H9 (cell line): ENCODE results near the gene LRP1B. TPM values are rescaled to one million over a fixed set of nuclear protein-coding genes. Genes with fewer than 3 reads are reported as not detected.

Experiments
- DNase-seq: peaks from one replicate; pipeline ENCODE4 v3.0.0-alpha.2; 2017
- H2AFZ ChIP-seq: one replicate; pipeline ENCODE4 v1.6.1; 2013; ENCODE audit warnings: mild to moderate bottlenecking, low read length, control low read depth, moderate library complexity
- H2AK5ac ChIP-seq: 2 replicates; pipeline ENCODE4 v1.6.1; 2013; ENCODE audit warnings: low read length, control low read depth, mixed read lengths; ENCODE audit not compliant: insufficient read length
- H2BK120ac ChIP-seq: one replicate; pipeline ENCODE4 v1.6.1; 2013; ENCODE audit warnings: low read depth, mild to moderate bottlenecking, low read length, control low read depth, inconsistent platforms; ENCODE audit not compliant: poor library complexity, severe bottlenecking
- H2BK12ac ChIP-seq: 2 replicates; pipeline ENCODE4 v1.6.1; 2013; ENCODE audit warnings: low read length, control low read depth, mixed read lengths, low read depth; ENCODE audit not compliant: insufficient read length
- H2BK15ac ChIP-seq: 2 replicates; pipeline ENCODE4 v1.6.1; 2013; ENCODE audit warnings: low read depth, low read length, control low read depth
- H2BK20ac ChIP-seq: one replicate; pipeline ENCODE4 v1.6.1; 2013; ENCODE audit warnings: low read depth, mild to moderate bottlenecking, low read length, control low read depth, inconsistent platforms; ENCODE audit not compliant: poor library complexity, severe bottlenecking
- H2BK5ac ChIP-seq: 2 replicates; pipeline ENCODE4 v1.6.1; 2013; ENCODE audit warnings: low read length, control low read depth, mixed read lengths; ENCODE audit not compliant: insufficient read length
- H3K14ac ChIP-seq: 2 replicates; pipeline ENCODE4 v1.6.1; 2013; ENCODE audit warnings: low read length, control low read depth; ENCODE audit not compliant: insufficient read depth
- H3K18ac ChIP-seq: 2 replicates; pipeline ENCODE4 v1.6.1; 2013; ENCODE audit warnings: low read depth, mild to moderate bottlenecking, mixed read lengths, low read length, control low read depth; ENCODE audit not compliant: insufficient read length
- H3K23ac ChIP-seq: 2 replicates; pipeline ENCODE4 v1.6.1; 2013; ENCODE audit warnings: low read length, control low read depth, mixed read lengths, low read depth; ENCODE audit not compliant: insufficient read length
- H3K23me2 ChIP-seq: 2 replicates; pipeline ENCODE4 v1.6.1; 2013; ENCODE audit warnings: low read depth, mild to moderate bottlenecking, mixed read lengths, low read length, control low read depth; ENCODE audit not compliant: insufficient read length, poor library complexity, severe bottlenecking
- H3K27ac ChIP-seq: 2 replicates; pipeline ENCODE4 v1.5.1; 2013; ENCODE audit warnings: low read length, control low read depth, mixed read lengths, low read depth; ENCODE audit not compliant: insufficient read length
- H3K27me3 ChIP-seq: 2 replicates; pipeline ENCODE4 v1.6.1; 2013; ENCODE audit warnings: low read length, control low read depth, inconsistent platforms; ENCODE audit not compliant: insufficient read depth
- H3K4ac ChIP-seq: 2 replicates; pipeline ENCODE4 v1.6.1; 2013; ENCODE audit warnings: low read depth, mild to moderate bottlenecking, control low read depth, inconsistent platforms, low read length, moderate library complexity
- H3K4me1 ChIP-seq: 2 replicates; pipeline ENCODE4 v1.6.1; 2013; ENCODE audit warnings: low read length, control low read depth, inconsistent platforms; ENCODE audit not compliant: insufficient read depth
- H3K4me2 ChIP-seq: 2 replicates; pipeline ENCODE4 v1.6.1; 2013; ENCODE audit warnings: low read length, control low read depth, mixed read lengths; ENCODE audit not compliant: insufficient read length, insufficient read depth
- H3K56ac ChIP-seq: 2 replicates; pipeline ENCODE4 v1.6.1; 2013; ENCODE audit warnings: low read depth, mild to moderate bottlenecking, mixed read lengths, low read length, control low read depth; ENCODE audit not compliant: insufficient read length
- H3K79me1 ChIP-seq: 2 replicates; pipeline ENCODE4 v1.6.1; 2013; ENCODE audit warnings: low read depth, mild to moderate bottlenecking, moderate library complexity, low read length, control low read depth, inconsistent platforms; ENCODE audit not compliant: insufficient read depth, poor library complexity, severe bottlenecking
- H3K79me2 ChIP-seq: 2 replicates; pipeline ENCODE4 v1.6.1; 2013; ENCODE audit warnings: low read length, control low read depth, inconsistent platforms; ENCODE audit not compliant: insufficient read depth
- H3K9ac ChIP-seq: 2 replicates; pipeline ENCODE4 v1.6.1; 2013; ENCODE audit warnings: low read length, control low read depth, mixed read lengths; ENCODE audit not compliant: insufficient read length; ENCODE audit errors: extremely low read depth
- H3K9me3 ChIP-seq: one replicate; pipeline ENCODE4 v1.6.1; 2013; ENCODE audit warnings: low read depth, low read length, inconsistent platforms; ENCODE audit not compliant: control insufficient read depth
- H3T11ph ChIP-seq: one replicate; pipeline ENCODE4 v1.6.1; 2013; ENCODE audit warnings: mild to moderate bottlenecking, low read length, control low read depth, inconsistent platforms
- H4K20me1 ChIP-seq: one replicate; pipeline ENCODE4 v1.6.1; 2013; ENCODE audit not compliant: control insufficient read depth, insufficient read length, insufficient read depth
- H4K5ac ChIP-seq: 2 replicates; pipeline ENCODE4 v1.6.1; 2013; ENCODE audit warnings: low read depth, mild to moderate bottlenecking, mixed read lengths, low read length, control low read depth; ENCODE audit not compliant: insufficient read length
- H4K8ac ChIP-seq: replicated peaks from 2 replicates; pipeline ENCODE4 v1.6.1; 2013; ENCODE audit warnings: low read length, control low read depth, mixed read lengths, low read depth; ENCODE audit not compliant: insufficient read length
- H4K91ac ChIP-seq: 2 replicates; pipeline ENCODE4 v1.6.1; 2013; ENCODE audit warnings: low read depth, mild to moderate bottlenecking, moderate library complexity, mixed read lengths, low read length, control low read depth; ENCODE audit not compliant: insufficient read length
- H3K27ac Mint-ChIP-seq, 3 experiments: 2 replicates in 2 of 3; 3 replicates in 1 of 3; pipeline ENCODE4 v1.8.0; 2020 to 2021; ENCODE audit warnings: mixed read lengths in 3 of 3, mild to moderate bottlenecking in 1 of 3, moderate library complexity in 1 of 3
- H3K27me3 Mint-ChIP-seq: 2 replicates; pipeline ENCODE4 v1.8.0; 2021; ENCODE audit warnings: low read depth, mild to moderate bottlenecking, moderate library complexity, mixed read lengths
- H3K36me3 Mint-ChIP-seq, 3 experiments: 2 replicates in 2 of 3; 3 replicates in 1 of 3; pipeline ENCODE4 v1.8.0; 2020 to 2021; ENCODE audit warnings: low read depth in 3 of 3, mixed read lengths in 3 of 3; ENCODE audit not compliant: insufficient read depth in 1 of 3
- H3K4me1 Mint-ChIP-seq, 2 experiments: 2 replicates each; pipeline ENCODE4 v1.8.0; 2020; ENCODE audit warnings: mixed read lengths in 2 of 2
- H3K4me3 Mint-ChIP-seq, 2 experiments: 2 replicates in 1 of 2; 3 replicates in 1 of 2; pipeline ENCODE4 v1.8.0; 2020 to 2021; ENCODE audit warnings: mild to moderate bottlenecking in 2 of 2, mixed read lengths in 2 of 2, moderate library complexity in 1 of 2
- H3K9me3 Mint-ChIP-seq, 2 experiments: 2 replicates in 1 of 2; 3 replicates in 1 of 2; pipeline ENCODE4 v1.8.0; 2020; ENCODE audit warnings: mild to moderate bottlenecking in 2 of 2, mixed read lengths in 2 of 2, moderate library complexity in 1 of 2
- WGBS: extraction: QIAGEN DNeasy Blood & Tissue Kit; methylation state at CpG from one replicate; pipeline ENCODE4 v1.1.7; 2013; ENCODE audit warnings: missing lambda C conversion rate, low lambda C conversion rate, mixed read lengths; ENCODE audit not compliant: insufficient read length; ENCODE audit errors: extremely low coverage; 5-methylcytosine and 5-hydroxymethylcytosine counted together
- total RNA-seq: library from RNA; stranded (reverse); gene quantifications from 2 replicates; pipeline ENCODE4 v1.2.1, GENCODE V29; 2021
- TF ChIP-seq, protein P1 (sequence below): fragments of 200-600 bp; sonication (generic); conservative IDR thresholded peaks from 3 replicates; pipeline ENCODE4 v1.8.0; 2021; ENCODE audit warnings: antibody characterized with exemption, mild to moderate bottlenecking

Gene LRP1B
- total RNA-seq, 1 experiment from 2014 or later = not detected

- Mint-ChIP-seq H3K9me3 (no peaks in the 10 kb centered on the region), H3K27ac (no peak overlapping the region), H3K36me3 (no peaks in the 10 kb centered on the region), H3K4me1 (no peaks in the 10 kb centered on the region), H3K4me3 (no peak overlapping the region), H3K27me3 (no peaks in the 10 kb centered on the region)
- H3K4ac ChIP-seq = no peak overlapping the region
- H3T11ph ChIP-seq = no peak overlapping the region
- DNase-seq = no peak
- H3K23me2 ChIP-seq = no peaks in the 10 kb centered on the region
- H3K79me2 ChIP-seq = no peaks in the 10 kb centered on the region
- no peak overlapping the region for H2BK12ac ChIP-seq
- no peak overlapping the region for H2BK15ac ChIP-seq
- no peak overlapping the region for H2AFZ ChIP-seq
- no peak overlapping the region for H2BK120ac ChIP-seq
- H3K14ac ChIP-seq = no peak overlapping the region
- H2BK5ac ChIP-seq = no peak overlapping the region
- TF ChIP-seq, protein P1, sequence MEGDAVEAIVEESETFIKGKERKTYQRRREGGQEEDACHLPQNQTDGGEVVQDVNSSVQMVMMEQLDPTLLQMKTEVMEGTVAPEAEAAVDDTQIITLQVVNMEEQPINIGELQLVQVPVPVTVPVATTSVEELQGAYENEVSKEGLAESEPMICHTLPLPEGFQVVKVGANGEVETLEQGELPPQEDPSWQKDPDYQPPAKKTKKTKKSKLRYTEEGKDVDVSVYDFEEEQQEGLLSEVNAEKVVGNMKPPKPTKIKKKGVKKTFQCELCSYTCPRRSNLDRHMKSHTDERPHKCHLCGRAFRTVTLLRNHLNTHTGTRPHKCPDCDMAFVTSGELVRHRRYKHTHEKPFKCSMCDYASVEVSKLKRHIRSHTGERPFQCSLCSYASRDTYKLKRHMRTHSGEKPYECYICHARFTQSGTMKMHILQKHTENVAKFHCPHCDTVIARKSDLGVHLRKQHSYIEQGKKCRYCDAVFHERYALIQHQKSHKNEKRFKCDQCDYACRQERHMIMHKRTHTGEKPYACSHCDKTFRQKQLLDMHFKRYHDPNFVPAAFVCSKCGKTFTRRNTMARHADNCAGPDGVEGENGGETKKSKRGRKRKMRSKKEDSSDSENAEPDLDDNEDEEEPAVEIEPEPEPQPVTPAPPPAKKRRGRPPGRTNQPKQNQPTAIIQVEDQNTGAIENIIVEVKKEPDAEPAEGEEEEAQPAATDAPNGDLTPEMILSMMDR = no peak
- H3K23ac ChIP-seq = no peak overlapping the region
- H4K8ac ChIP-seq = no peak overlapping the region
- H3K27ac ChIP-seq = no peak overlapping the region
- no peak overlapping the region for H3K4me2 ChIP-seq
- H4K5ac ChIP-seq = no peak overlapping the region
- no peak overlapping the region for H4K91ac ChIP-seq
- no peak overlapping the region for H2AK5ac ChIP-seq
- H2BK20ac ChIP-seq = no peak overlapping the region
- no peaks in the 10 kb centered on the region for H3K27me3 ChIP-seq
- no peaks in the 10 kb centered on the region for H3K9me3 ChIP-seq
- H3K18ac ChIP-seq = no peak overlapping the region
- no peaks in the 10 kb centered on the region for H3K79me1 ChIP-seq
- no peaks in the 10 kb centered on the region for H4K20me1 ChIP-seq
- WGBS = no CpG with 5 or more reads among the region's 3 CpGs
- no peak overlapping the region for H3K56ac ChIP-seq
- H3K9ac ChIP-seq = no peak overlapping the region
- no peaks in the 10 kb centered on the region for H3K4me1 ChIP-seq
These were observed 1529.0 kb downstream of the LRP1B start for GRCh38 chr2:140601801-140602200.
